Right hindlimb (tissue), 1 donor: ENCODE data around the gene ABCD3.

Experiments used
- DNase-seq: peaks from one replicate; pipeline ENCODE4 v3.0.0-alpha.2; 2018

Gene ABCD3

GRCh38 chr1:94463056-94463764 lies 45.0 kb downstream of the ABCD3 start:
- no peak for DNase-seq

- DNase-seq: no peak
These were observed 45.7 kb downstream of the ABCD3 start for GRCh38 chr1:94463765-94464330.

GRCh38 chr1:94468708-94469107 lies 50.5 kb downstream of the ABCD3 start:
- DNase-seq: no peak

GRCh38 chr1:94471271-94471670 lies 53.1 kb downstream of the ABCD3 start:
- DNase-seq: no peak

GRCh38 chr1:94475232-94475631 lies 57.0 kb downstream of the ABCD3 start:
- no peak for DNase-seq

GRCh38 chr1:94479682-94480081 lies 61.5 kb downstream of the ABCD3 start:
- no peak for DNase-seq

GRCh38 chr1:94481473-94481933 lies 63.3 kb downstream of the ABCD3 start:
- DNase-seq: peak; percentile 35

- DNase-seq: no peak
These were observed 68.8 kb downstream of the ABCD3 start for GRCh38 chr1:94486990-94487389.

GRCh38 chr1:94490556-94490955 lies 72.4 kb downstream of the ABCD3 start:
- DNase-seq: no peak

- no peak for DNase-seq
These were observed 78.0 kb downstream of the ABCD3 start for GRCh38 chr1:94496076-94496755.

- no peak for DNase-seq
These were observed 83.2 kb downstream of the ABCD3 start for GRCh38 chr1:94501426-94501825.

- no peak for DNase-seq
These were observed 83.7 kb downstream of the ABCD3 start for GRCh38 chr1:94501935-94502334.

- no peak for DNase-seq
These were observed 85.0 kb downstream of the ABCD3 start for GRCh38 chr1:94503153-94503552.

- no peak for DNase-seq
These were observed 86.4 kb downstream of the ABCD3 start for GRCh38 chr1:94504601-94505000.

- no peak for DNase-seq
These were observed 94.6 kb downstream of the ABCD3 start for GRCh38 chr1:94512816-94513215.

- DNase-seq: no peak
These were observed 96.0 kb downstream of the ABCD3 start for GRCh38 chr1:94514095-94514727.

- DNase-seq: no peak
These were observed 97.2 kb downstream of the ABCD3 start for GRCh38 chr1:94515296-94515947.

GRCh38 chr1:94519351-94519750 lies 101.2 kb downstream of the ABCD3 start:
- DNase-seq: no peak

- DNase-seq: peak; percentile 49
These were observed 104.1 kb downstream of the ABCD3 start for GRCh38 chr1:94522304-94522703.

GRCh38 chr1:94524531-94524930 lies 106.3 kb downstream of the ABCD3 start:
- DNase-seq: no peak

GRCh38 chr1:94526152-94526980 lies 108.2 kb downstream of the ABCD3 start:
- DNase-seq: no peak

GRCh38 chr1:94527447-94528031 lies 109.3 kb downstream of the ABCD3 start:
- DNase-seq: no peak
